ENCODE measurements around the gene PHYH.
"Not testable (repeated sequence)": the region's sequence is repeated elsewhere in the genome, so short reads cannot be mapped to it uniquely, and the experiment has no call there.

DNA sequence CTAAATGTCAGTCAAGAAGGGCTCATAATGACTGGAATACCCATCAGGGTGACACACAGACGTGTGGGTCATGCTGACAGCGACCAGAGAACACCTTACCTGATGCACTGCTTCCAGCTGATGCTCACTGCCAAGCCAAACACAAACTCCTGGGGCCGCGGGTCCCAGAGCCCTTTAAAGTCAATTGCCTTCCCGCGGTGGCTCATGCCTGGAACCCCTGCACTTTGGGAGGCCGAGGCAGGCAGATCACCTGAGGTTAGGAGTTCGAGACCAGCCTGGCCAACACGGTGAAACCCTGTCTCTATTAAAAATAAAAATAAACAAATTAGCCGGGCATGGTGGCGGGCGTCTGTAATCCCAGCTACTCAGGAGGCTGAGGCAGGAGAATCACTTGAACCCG, 65.1 kb downstream of the PHYH start:
- not testable (repeated sequence) for TF ChIP-seq POLR2A (IDR thresholded peaks at IDR 0.05)
- TF ChIP-seq, protein P1, sequence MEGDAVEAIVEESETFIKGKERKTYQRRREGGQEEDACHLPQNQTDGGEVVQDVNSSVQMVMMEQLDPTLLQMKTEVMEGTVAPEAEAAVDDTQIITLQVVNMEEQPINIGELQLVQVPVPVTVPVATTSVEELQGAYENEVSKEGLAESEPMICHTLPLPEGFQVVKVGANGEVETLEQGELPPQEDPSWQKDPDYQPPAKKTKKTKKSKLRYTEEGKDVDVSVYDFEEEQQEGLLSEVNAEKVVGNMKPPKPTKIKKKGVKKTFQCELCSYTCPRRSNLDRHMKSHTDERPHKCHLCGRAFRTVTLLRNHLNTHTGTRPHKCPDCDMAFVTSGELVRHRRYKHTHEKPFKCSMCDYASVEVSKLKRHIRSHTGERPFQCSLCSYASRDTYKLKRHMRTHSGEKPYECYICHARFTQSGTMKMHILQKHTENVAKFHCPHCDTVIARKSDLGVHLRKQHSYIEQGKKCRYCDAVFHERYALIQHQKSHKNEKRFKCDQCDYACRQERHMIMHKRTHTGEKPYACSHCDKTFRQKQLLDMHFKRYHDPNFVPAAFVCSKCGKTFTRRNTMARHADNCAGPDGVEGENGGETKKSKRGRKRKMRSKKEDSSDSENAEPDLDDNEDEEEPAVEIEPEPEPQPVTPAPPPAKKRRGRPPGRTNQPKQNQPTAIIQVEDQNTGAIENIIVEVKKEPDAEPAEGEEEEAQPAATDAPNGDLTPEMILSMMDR (IDR thresholded peaks at IDR 0.05) = not testable (repeated sequence)

Data from esophagus squamous epithelium (tissue), 4 donors.